ENCODE measurements around the gene NUP93.
"Not testable (repeated sequence)": the region's sequence is repeated elsewhere in the genome, so short reads cannot be mapped to it uniquely, and the experiment has no call there.

The NUP93 gene

GRCh38 chr16:56737539-56737938, 7.6 kb downstream of the NUP93 start:
- H3K4me3 ChIP-seq: no peak overlapping the region
- intact Hi-C loops (cut with DNase I; ENCODE audit: low total_unique reads): no loop called here
- no peak for TF ChIP-seq CTCF (IDR thresholded peaks at IDR 0.05)
- peaks cover 0 to 7% (median 0%) of the 10 kb centered on the region in 4 donors for H3K4me1 ChIP-seq
- no peaks in the 10 kb centered on the region for H3K27me3 ChIP-seq
- no peak for DNase-seq
- H3K36me3 ChIP-seq: no peaks in the 10 kb centered on the region
- no peak overlapping the region for H3K27ac ChIP-seq
- no peaks in the 10 kb centered on the region for H3K9me3 ChIP-seq

- H3K36me3 ChIP-seq: no peaks in the 10 kb centered on the region
- no peaks in the 10 kb centered on the region for H3K9me3 ChIP-seq
- intact Hi-C loops (cut with DNase I; ENCODE audit: low total_unique reads): no loop called here
- H3K4me1 ChIP-seq: peaks cover 0 to 8% (median 0%) of the 10 kb centered on the region in 4 donors
- no peak for DNase-seq
- H3K4me3 ChIP-seq: no peak overlapping the region
- no peak overlapping the region for H3K27ac ChIP-seq
- no peaks in the 10 kb centered on the region for H3K27me3 ChIP-seq
- TF ChIP-seq CTCF (IDR thresholded peaks at IDR 0.05): no peak
These were observed 8.3 kb downstream of the NUP93 start for GRCh38 chr16:56738221-56738620.

- DNase-seq; intact Hi-C loops (cut with DNase I; ENCODE audit: low total_unique reads); H3K27ac ChIP-seq; H3K36me3 ChIP-seq; H3K4me3 ChIP-seq; H3K27me3 ChIP-seq; H3K9me3 ChIP-seq: not testable (repeated sequence)
- H3K4me1 ChIP-seq: peaks cover 0 to 12% (median 2%) of the 10 kb centered on the region in 4 donors
These were observed 9.4 kb downstream of the NUP93 start for GRCh38 chr16:56739378-56739777.

- Histone ChIP-seq H3K9me3 (no peaks in the 10 kb centered on the region), H3K36me3 (no peaks in the 10 kb centered on the region), H3K27me3 (no peaks in the 10 kb centered on the region), H3K4me1 (peaks cover 0 to 30% (median 7%) of the 10 kb centered on the region in 4 donors), H3K27ac (no peak overlapping the region), H3K4me3 (no peak overlapping the region)
- TF ChIP-seq CTCF (IDR thresholded peaks at IDR 0.05): no peak
- intact Hi-C loops (cut with DNase I; ENCODE audit: low total_unique reads): no loop called here
- DNase-seq: no peak
These were observed 11.5 kb downstream of the NUP93 start for GRCh38 chr16:56741399-56741798.

GRCh38 chr16:56742030-56742984, 12.4 kb downstream of the NUP93 start:
- H3K9me3 ChIP-seq: no peaks in the 10 kb centered on the region
- peak overlapping the region in 1 of 2 donors; percentile 30 for H3K27ac ChIP-seq
- H3K4me3 ChIP-seq: no peak overlapping the region
- no peaks in the 10 kb centered on the region for H3K36me3 ChIP-seq
- DNase-seq: no peak
- H3K4me1 ChIP-seq: peaks cover 0 to 38% (median 7%) of the 10 kb centered on the region in 4 donors
- no peak for TF ChIP-seq CTCF (IDR thresholded peaks at IDR 0.05)
- intact Hi-C loops (cut with DNase I; ENCODE audit: low total_unique reads): no loop called here
- H3K27me3 ChIP-seq: no peaks in the 10 kb centered on the region

- peaks cover 0 to 53% (median 13%) of the 10 kb centered on the region in 4 donors for H3K4me1 ChIP-seq
- no peak overlapping the region for H3K27ac ChIP-seq
- TF ChIP-seq CTCF (IDR thresholded peaks at IDR 0.05): no peak
- H3K27me3 ChIP-seq: no peaks in the 10 kb centered on the region
- no peaks in the 10 kb centered on the region for H3K36me3 ChIP-seq
- DNase-seq: no peak
- intact Hi-C loops (cut with DNase I; ENCODE audit: low total_unique reads): no loop called here
- no peak overlapping the region for H3K4me3 ChIP-seq
- no peaks in the 10 kb centered on the region for H3K9me3 ChIP-seq
These were observed 13.9 kb downstream of the NUP93 start for GRCh38 chr16:56743840-56744239.

Data from tibial artery (tissue), 4 donors.